Uterus (tissue), 2 donors: ENCODE measurements around the gene SRL.

Experiments used
- POLR2A ChIP-seq, 2 donors: fragments of 450-650 bp; IDR thresholded peaks; one replicate each; pipeline ENCODE4 v1.6.1; 2016; ENCODE audit warnings: antibody characterized with exemption in 2 of 2, mild to moderate bottlenecking in 1 of 2, moderate library complexity in 1 of 2
- TF ChIP-seq, protein P1 (sequence below), 4 experiments: fragments of 200-600 bp in 2 of 4; fragments of 450-650 bp in 2 of 4; sonication (generic) in 2 of 4; IDR thresholded peaks; one replicate each; pipeline ENCODE4 v1.5.1; 2016 to 2019; ENCODE audit warnings: antibody characterized with exemption in 4 of 4, mild to moderate bottlenecking in 2 of 4, moderate library complexity in 1 of 4

- TF ChIP-seq, protein P1, sequence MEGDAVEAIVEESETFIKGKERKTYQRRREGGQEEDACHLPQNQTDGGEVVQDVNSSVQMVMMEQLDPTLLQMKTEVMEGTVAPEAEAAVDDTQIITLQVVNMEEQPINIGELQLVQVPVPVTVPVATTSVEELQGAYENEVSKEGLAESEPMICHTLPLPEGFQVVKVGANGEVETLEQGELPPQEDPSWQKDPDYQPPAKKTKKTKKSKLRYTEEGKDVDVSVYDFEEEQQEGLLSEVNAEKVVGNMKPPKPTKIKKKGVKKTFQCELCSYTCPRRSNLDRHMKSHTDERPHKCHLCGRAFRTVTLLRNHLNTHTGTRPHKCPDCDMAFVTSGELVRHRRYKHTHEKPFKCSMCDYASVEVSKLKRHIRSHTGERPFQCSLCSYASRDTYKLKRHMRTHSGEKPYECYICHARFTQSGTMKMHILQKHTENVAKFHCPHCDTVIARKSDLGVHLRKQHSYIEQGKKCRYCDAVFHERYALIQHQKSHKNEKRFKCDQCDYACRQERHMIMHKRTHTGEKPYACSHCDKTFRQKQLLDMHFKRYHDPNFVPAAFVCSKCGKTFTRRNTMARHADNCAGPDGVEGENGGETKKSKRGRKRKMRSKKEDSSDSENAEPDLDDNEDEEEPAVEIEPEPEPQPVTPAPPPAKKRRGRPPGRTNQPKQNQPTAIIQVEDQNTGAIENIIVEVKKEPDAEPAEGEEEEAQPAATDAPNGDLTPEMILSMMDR (IDR thresholded peaks at IDR 0.05), result no peak
- TF ChIP-seq POLR2A (IDR thresholded peaks at IDR 0.05), result no peak
These were observed 487 bp downstream of the SRL start for GRCh38 chr16:4241258-4241927.
